Suprapubic skin (tissue), 4 donors: Measurements from ENCODE around the gene TRIM31.

Source experiments
- EP300 ChIP-seq: sonication (generic); formaldehyde crosslinking; IDR thresholded peaks from one replicate; pipeline ENCODE4 v1.6.1; 2017; ENCODE audit warnings: antibody characterized with exemption
- POLR2A ChIP-seq, 2 donors: fragments of 450-650 bp; IDR thresholded peaks; one replicate each; pipeline ENCODE4 v1.6.1; 2017; ENCODE audit warnings: antibody characterized with exemption in 2 of 2, mild to moderate bottlenecking in 2 of 2, moderate library complexity in 2 of 2
- POLR2AphosphoS5 ChIP-seq, 3 donors: sonication (generic); formaldehyde crosslinking; IDR thresholded peaks; one replicate each; pipeline ENCODE4 v1.6.1; 2017; ENCODE audit warnings: antibody characterized with exemption in 3 of 3
- TF ChIP-seq, protein P1 (sequence below), 2 donors: fragments of 200-600 bp in 1 of 2; fragments of 450-650 bp in 1 of 2; sonication (generic) in 1 of 2; IDR thresholded peaks; one replicate each; pipeline ENCODE4 v1.5.1; 2016 to 2019; ENCODE audit warnings: antibody characterized with exemption in 2 of 2, mild to moderate bottlenecking in 1 of 2, moderate library complexity in 1 of 2

GRCh38 chr6:30131947-30132497 is 19.1 kb upstream of the TRIM31 start:
- TF ChIP-seq, protein P1, sequence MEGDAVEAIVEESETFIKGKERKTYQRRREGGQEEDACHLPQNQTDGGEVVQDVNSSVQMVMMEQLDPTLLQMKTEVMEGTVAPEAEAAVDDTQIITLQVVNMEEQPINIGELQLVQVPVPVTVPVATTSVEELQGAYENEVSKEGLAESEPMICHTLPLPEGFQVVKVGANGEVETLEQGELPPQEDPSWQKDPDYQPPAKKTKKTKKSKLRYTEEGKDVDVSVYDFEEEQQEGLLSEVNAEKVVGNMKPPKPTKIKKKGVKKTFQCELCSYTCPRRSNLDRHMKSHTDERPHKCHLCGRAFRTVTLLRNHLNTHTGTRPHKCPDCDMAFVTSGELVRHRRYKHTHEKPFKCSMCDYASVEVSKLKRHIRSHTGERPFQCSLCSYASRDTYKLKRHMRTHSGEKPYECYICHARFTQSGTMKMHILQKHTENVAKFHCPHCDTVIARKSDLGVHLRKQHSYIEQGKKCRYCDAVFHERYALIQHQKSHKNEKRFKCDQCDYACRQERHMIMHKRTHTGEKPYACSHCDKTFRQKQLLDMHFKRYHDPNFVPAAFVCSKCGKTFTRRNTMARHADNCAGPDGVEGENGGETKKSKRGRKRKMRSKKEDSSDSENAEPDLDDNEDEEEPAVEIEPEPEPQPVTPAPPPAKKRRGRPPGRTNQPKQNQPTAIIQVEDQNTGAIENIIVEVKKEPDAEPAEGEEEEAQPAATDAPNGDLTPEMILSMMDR (IDR thresholded peaks at IDR 0.05): no peak
- TF ChIP-seq EP300 (no peak), POLR2A (IDR thresholded peaks at IDR 0.05) (no peak), POLR2AphosphoS5 (IDR thresholded peaks at IDR 0.05) (no peak)
